Measurements from ENCODE around the gene RAP1B.

Gene RAP1B

GRCh38 chr12:68577949-68578348 lies 32.8 kb upstream of the RAP1B start:
- no peak for ATAC-seq
- no peak for TF ChIP-seq ZFP3 (CRISPR knock-in tag; IDR thresholded peaks at IDR 0.05)
- no peak for TF ChIP-seq BACH2 (CRISPR knock-in tag; IDR thresholded peaks at IDR 0.05; ENCODE audit: borderline replicate concordance)
- TF ChIP-seq ESRRG (CRISPR knock-in tag; IDR thresholded peaks at IDR 0.05): no peak
- no peak for TF ChIP-seq ZNF8 (CRISPR knock-in tag; IDR thresholded peaks at IDR 0.05)
- TF ChIP-seq CREB5 (CRISPR knock-in tag; IDR thresholded peaks at IDR 0.05; ENCODE audit: low read depth): no peak
- TF ChIP-seq CSDC2 (CRISPR knock-in tag; IDR thresholded peaks at IDR 0.05): no peak
- TF ChIP-seq SNAI2 (CRISPR knock-in tag; IDR thresholded peaks at IDR 0.05): no peak
- TF ChIP-seq PPARA (CRISPR knock-in tag; IDR thresholded peaks at IDR 0.05; ENCODE audit: borderline replicate concordance): no peak
- TF ChIP-seq ZC3H10 (CRISPR knock-in tag; IDR thresholded peaks at IDR 0.05): no peak
- no peak for TF ChIP-seq TOX (CRISPR knock-in tag; IDR thresholded peaks at IDR 0.05; ENCODE audit: borderline replicate concordance)
- TF ChIP-seq ZFP30 (CRISPR knock-in tag; IDR thresholded peaks at IDR 0.05): no peak
- TF ChIP-seq TCF4 (CRISPR knock-in tag; IDR thresholded peaks at IDR 0.05; ENCODE audit: borderline replicate concordance): no peak

- no peak for ATAC-seq
- TF ChIP-seq ARNTL (CRISPR knock-in tag; IDR thresholded peaks at IDR 0.05; ENCODE audit: borderline replicate concordance, low read depth): no peak
- TF ChIP-seq ZNF70 (CRISPR knock-in tag; IDR thresholded peaks at IDR 0.05): no peak
- no peak for TF ChIP-seq CSRNP3 (CRISPR knock-in tag; IDR thresholded peaks at IDR 0.05)
- no peak for TF ChIP-seq ZC3H10 (CRISPR knock-in tag; IDR thresholded peaks at IDR 0.05)
- no peak for TF ChIP-seq PATZ1 (CRISPR knock-in tag; IDR thresholded peaks at IDR 0.05; ENCODE audit: borderline replicate concordance)
- TF ChIP-seq ZNF8 (CRISPR knock-in tag; IDR thresholded peaks at IDR 0.05): no peak
- no peak for TF ChIP-seq ZFP30 (CRISPR knock-in tag; IDR thresholded peaks at IDR 0.05)
- TF ChIP-seq CREB5 (CRISPR knock-in tag; IDR thresholded peaks at IDR 0.05; ENCODE audit: low read depth): no peak
- no peak for TF ChIP-seq GLIS3 (CRISPR knock-in tag; IDR thresholded peaks at IDR 0.05)
- no peak for TF ChIP-seq RARB (CRISPR knock-in tag; IDR thresholded peaks at IDR 0.05)
- no peak for TF ChIP-seq ESRRG (CRISPR knock-in tag; IDR thresholded peaks at IDR 0.05)
- no peak for TF ChIP-seq SNAI2 (CRISPR knock-in tag; IDR thresholded peaks at IDR 0.05)
- no peak for TF ChIP-seq TOX (CRISPR knock-in tag; IDR thresholded peaks at IDR 0.05; ENCODE audit: borderline replicate concordance)
- no peak for TF ChIP-seq BACH2 (CRISPR knock-in tag; IDR thresholded peaks at IDR 0.05; ENCODE audit: borderline replicate concordance)
- TF ChIP-seq CSDC2 (CRISPR knock-in tag; IDR thresholded peaks at IDR 0.05): no peak
- TF ChIP-seq TCF4 (CRISPR knock-in tag; IDR thresholded peaks at IDR 0.05; ENCODE audit: borderline replicate concordance): no peak
Observed at GRCh38 chr12:68578765-68579164, 31.9 kb upstream of the RAP1B start.

GRCh38 chr12:68579254-68579653 lies 31.4 kb upstream of the RAP1B start:
- TF ChIP-seq PPARA (CRISPR knock-in tag; IDR thresholded peaks at IDR 0.05; ENCODE audit: borderline replicate concordance) (no peak), ZFP3 (CRISPR knock-in tag; IDR thresholded peaks at IDR 0.05) (no peak), ARNTL (CRISPR knock-in tag; IDR thresholded peaks at IDR 0.05; ENCODE audit: borderline replicate concordance, low read depth) (no peak)
- no peak for ATAC-seq

GRCh38 chr12:68580911-68581310 lies 29.8 kb upstream of the RAP1B start:
- no peak for ATAC-seq
- TF ChIP-seq CSRNP3 (CRISPR knock-in tag; IDR thresholded peaks at IDR 0.05): no peak
- TF ChIP-seq PATZ1 (CRISPR knock-in tag; IDR thresholded peaks at IDR 0.05; ENCODE audit: borderline replicate concordance): no peak
- TF ChIP-seq TSHZ2 (CRISPR knock-in tag; IDR thresholded peaks at IDR 0.05): no peak
- no peak for TF ChIP-seq ESRRG (CRISPR knock-in tag; IDR thresholded peaks at IDR 0.05)
- no peak for TF ChIP-seq ISL1 (CRISPR knock-in tag; IDR thresholded peaks at IDR 0.05)
- TF ChIP-seq ZNF70 (CRISPR knock-in tag; IDR thresholded peaks at IDR 0.05): no peak
- TF ChIP-seq POU6F1 (CRISPR knock-in tag; IDR thresholded peaks at IDR 0.05; ENCODE audit: borderline replicate concordance, low read depth): no peak
- TF ChIP-seq ZC3H10 (CRISPR knock-in tag; IDR thresholded peaks at IDR 0.05): no peak

All from SK-N-SH treated with all-trans-retinoic acid at 6 μM for 48 hours (cell line).